ENCODE data around the gene CLDN2.
"Not testable (repeated sequence)": the region's sequence is repeated elsewhere in the genome, so short reads cannot be mapped to it uniquely, and the experiment has no call there.

CLDN2 gene

GRCh38 chrX:106964290-106964689 lies 44.1 kb downstream of the CLDN2 start:
- no peak for DNase-seq

- DNase-seq: not testable (repeated sequence)
These were observed 46.3 kb downstream of the CLDN2 start for GRCh38 chrX:106966547-106966946.

- no peak for DNase-seq
These were observed 52.7 kb downstream of the CLDN2 start for GRCh38 chrX:106972896-106973295.

GRCh38 chrX:106973433-106974149 lies 53.4 kb downstream of the CLDN2 start:
- DNase-seq: no peak

GRCh38 chrX:106976416-106976815 lies 56.2 kb downstream of the CLDN2 start:
- no peak for DNase-seq
